Hematopoietic multipotent progenitor cell treated with erythropoietin and hydrocortisone succinate and interleukin-3 and kit ligand, for 8 days (in vitro differentiated cells): Measurements from ENCODE around the gene SOCS6.
A peak's percentile ranks its signal among the peaks of the same experiment; 100 is the strongest.
"Not testable (repeated sequence)": the region's sequence is repeated elsewhere in the genome, so short reads cannot be mapped to it uniquely, and the experiment has no call there.

Experiments
- DNase-seq: peaks from one replicate; pipeline ENCODE4 v3.0.0-alpha.2; 2015

The SOCS6 gene

GRCh38 chr18:70363861-70364260 is 75.0 kb downstream of the SOCS6 start:
- no peak for DNase-seq

GRCh38 chr18:70365361-70365760 is 76.5 kb downstream of the SOCS6 start:
- DNase-seq, result no peak

- no peak for DNase-seq
These were observed 77.3 kb downstream of the SOCS6 start for GRCh38 chr18:70366174-70366573.

- no peak for DNase-seq
These were observed 77.8 kb downstream of the SOCS6 start for GRCh38 chr18:70366670-70367069.

- not testable (repeated sequence) for DNase-seq
These were observed 78.5 kb downstream of the SOCS6 start for GRCh38 chr18:70367344-70367743.

GRCh38 chr18:70368903-70369302 is 80.1 kb downstream of the SOCS6 start:
- no peak for DNase-seq

- no peak for DNase-seq
These were observed 82.2 kb downstream of the SOCS6 start for GRCh38 chr18:70370762-70371733.

- no peak for DNase-seq
These were observed 83.1 kb downstream of the SOCS6 start for GRCh38 chr18:70371908-70372307.

GRCh38 chr18:70372450-70373041 is 83.7 kb downstream of the SOCS6 start:
- DNase-seq, result no peak

- DNase-seq, result no peak
These were observed 84.2 kb downstream of the SOCS6 start for GRCh38 chr18:70373042-70373519.

- DNase-seq, result no peak
These were observed 85.3 kb downstream of the SOCS6 start for GRCh38 chr18:70374154-70374553.

- no peak for DNase-seq
These were observed 87.5 kb downstream of the SOCS6 start for GRCh38 chr18:70376137-70376913.

- no peak for DNase-seq
These were observed 88.0 kb downstream of the SOCS6 start for GRCh38 chr18:70376914-70377258.

- no peak for DNase-seq
These were observed 88.5 kb downstream of the SOCS6 start for GRCh38 chr18:70377317-70377799.

- peak; percentile 87 for DNase-seq
These were observed 89.2 kb downstream of the SOCS6 start for GRCh38 chr18:70377857-70378701.
